ENCODE measurements around the gene GLUL. TPM values are rescaled to one million over a fixed set of nuclear protein-coding genes. Genes with fewer than 3 reads are reported as not detected.
"Not testable (repeated sequence)": the region's sequence is repeated elsewhere in the genome, so short reads cannot be mapped to it uniquely, and the experiment has no call there.

The GLUL gene
- total RNA-seq, 4 donors from 2014 or later: 379 to 565 (median 483) TPM

- DNase-seq: no peak
- no peaks in the 10 kb centered on the region for H3K9me3 ChIP-seq
- no peak overlapping the region for H3K4me3 ChIP-seq
- H3K27me3 ChIP-seq: no peaks in the 10 kb centered on the region
- no peak for TF ChIP-seq POLR2A (IDR thresholded peaks at IDR 0.05)
- TF ChIP-seq CTCF (IDR thresholded peaks at IDR 0.05): no peak
- H3K36me3 ChIP-seq: no peaks in the 10 kb centered on the region
- intact Hi-C loops (cut with DNase I; ENCODE audit: low total_unique reads): no loop called here
- H3K4me1 ChIP-seq: no peaks in the 10 kb centered on the region
- no peak overlapping the region for H3K27ac ChIP-seq
These were observed 7.1 kb downstream of the GLUL start for GRCh38 chr1:182384387-182384960.

DNA sequence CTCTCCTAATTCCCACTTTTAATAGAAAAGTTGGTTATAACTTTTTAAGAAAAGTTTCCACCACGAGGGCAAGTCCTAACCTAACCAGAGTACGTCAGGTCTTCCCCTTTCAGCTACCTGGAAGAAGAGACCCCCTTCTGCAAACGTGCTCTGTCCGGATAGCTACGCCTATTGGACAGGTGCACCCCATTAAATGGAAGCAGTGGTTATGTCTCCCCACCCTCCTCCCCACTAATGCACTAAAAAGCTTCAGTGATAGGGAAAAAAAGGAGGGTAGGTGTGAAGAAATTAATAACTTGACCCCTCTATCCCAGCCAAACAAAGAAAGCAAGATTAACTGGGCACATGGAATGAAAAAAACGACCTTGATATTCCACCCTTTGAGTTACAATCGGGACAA, 7.7 kb downstream of the GLUL start:
- H3K4me3 ChIP-seq: no peak overlapping the region

DNA sequence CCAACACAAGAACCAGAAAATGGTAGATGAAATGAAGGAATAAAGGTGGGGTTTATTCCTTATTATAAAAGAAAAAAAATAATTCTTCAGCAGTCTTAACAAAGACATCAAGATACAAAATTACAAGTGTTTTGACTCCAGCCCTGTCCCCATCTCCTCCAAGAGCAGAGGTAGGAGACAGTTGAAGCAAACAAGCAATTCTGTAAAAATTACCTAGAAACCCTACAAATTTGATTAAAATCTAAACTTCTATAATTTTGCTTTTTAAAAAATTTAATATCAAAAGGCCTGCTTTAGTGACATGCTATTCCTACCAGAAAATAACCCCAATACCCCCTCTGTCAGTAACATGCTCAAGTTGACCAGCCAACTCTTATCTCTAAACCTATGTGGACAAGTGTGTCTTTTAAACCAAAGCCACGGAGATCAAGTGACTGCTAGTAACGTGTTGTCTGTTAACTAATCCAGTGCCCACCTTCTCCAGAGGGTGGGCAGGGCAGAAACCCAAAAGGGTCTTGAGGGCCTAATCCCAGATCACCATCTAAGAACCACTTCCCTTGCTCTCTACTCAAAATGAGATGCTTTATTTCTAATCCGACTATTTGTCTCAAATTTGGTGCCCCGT, 8.4 kb downstream of the GLUL start:
- no peaks in the 10 kb centered on the region for H3K36me3 ChIP-seq
- no peaks in the 10 kb centered on the region for H3K4me1 ChIP-seq
- intact Hi-C loops (cut with DNase I; ENCODE audit: low total_unique reads): no loop called here

More for the DNA sequence above, 7.7 kb downstream of the GLUL start:
- no peaks in the 10 kb centered on the region for H3K9me3 ChIP-seq
- intact Hi-C loops (cut with DNase I; ENCODE audit: low total_unique reads): no loop called here
- no peaks in the 10 kb centered on the region for H3K27me3 ChIP-seq
- no peak overlapping the region for H3K27ac ChIP-seq
- no peaks in the 10 kb centered on the region for H3K36me3 ChIP-seq
- no peaks in the 10 kb centered on the region for H3K4me1 ChIP-seq
- DNase-seq: no peak
- no peak for TF ChIP-seq CTCF (IDR thresholded peaks at IDR 0.05)
- TF ChIP-seq POLR2A (IDR thresholded peaks at IDR 0.05): no peak

GRCh38 chr1:182381962-182382819, 9.4 kb downstream of the GLUL start:
- intact Hi-C loops (cut with DNase I; ENCODE audit: low total_unique reads): no loop called here
- TF ChIP-seq CTCF (IDR thresholded peaks at IDR 0.05) (no peak), POLR2A (IDR thresholded peaks at IDR 0.05) (no peak)
- DNase-seq: no peak
- no peaks in the 10 kb centered on the region for H3K27me3 ChIP-seq
- H3K27ac ChIP-seq: no peak overlapping the region
- no peaks in the 10 kb centered on the region for H3K4me1 ChIP-seq
- no peaks in the 10 kb centered on the region for H3K36me3 ChIP-seq
- no peaks in the 10 kb centered on the region for H3K9me3 ChIP-seq
- no peak overlapping the region for H3K4me3 ChIP-seq

More for the DNA sequence above, 8.4 kb downstream of the GLUL start:
- no peak for DNase-seq
- TF ChIP-seq POLR2A (IDR thresholded peaks at IDR 0.05) (no peak), CTCF (IDR thresholded peaks at IDR 0.05) (no peak)
- no peak overlapping the region for H3K27ac ChIP-seq
- H3K9me3 ChIP-seq: no peaks in the 10 kb centered on the region
- no peak overlapping the region for H3K4me3 ChIP-seq
- H3K27me3 ChIP-seq: no peaks in the 10 kb centered on the region

DNA sequence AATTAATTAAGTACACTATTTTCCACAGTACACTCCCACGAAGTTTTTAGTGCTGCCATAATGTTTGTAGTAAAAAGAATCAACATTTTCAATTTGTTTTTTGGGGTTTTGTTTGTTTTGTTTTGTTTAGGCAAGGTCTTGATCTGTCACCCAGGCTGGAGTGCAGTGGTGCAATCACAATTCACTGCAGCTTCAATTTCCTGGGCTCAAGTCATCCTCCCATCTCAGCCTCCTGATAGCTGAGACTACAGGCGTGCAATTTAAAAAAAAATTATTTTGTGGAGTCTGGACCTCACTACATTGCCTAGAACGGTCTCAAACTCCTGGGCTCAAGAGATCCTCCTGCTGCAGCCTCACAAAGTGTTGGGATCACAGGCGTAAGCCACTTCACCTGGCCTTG, 11.4 kb downstream of the GLUL start:
- no peaks in the 10 kb centered on the region for H3K27me3 ChIP-seq
- H3K4me1 ChIP-seq: no peaks in the 10 kb centered on the region
- no peak for TF ChIP-seq POLR2A (IDR thresholded peaks at IDR 0.05)
- TF ChIP-seq CTCF (IDR thresholded peaks at IDR 0.05): no peak
- no peak for DNase-seq
- H3K36me3 ChIP-seq: no peaks in the 10 kb centered on the region
- H3K9me3 ChIP-seq: no peaks in the 10 kb centered on the region
- no peak overlapping the region for H3K4me3 ChIP-seq
- intact Hi-C loops (cut with DNase I; ENCODE audit: low total_unique reads): no loop called here
- H3K27ac ChIP-seq: no peak overlapping the region

DNA sequence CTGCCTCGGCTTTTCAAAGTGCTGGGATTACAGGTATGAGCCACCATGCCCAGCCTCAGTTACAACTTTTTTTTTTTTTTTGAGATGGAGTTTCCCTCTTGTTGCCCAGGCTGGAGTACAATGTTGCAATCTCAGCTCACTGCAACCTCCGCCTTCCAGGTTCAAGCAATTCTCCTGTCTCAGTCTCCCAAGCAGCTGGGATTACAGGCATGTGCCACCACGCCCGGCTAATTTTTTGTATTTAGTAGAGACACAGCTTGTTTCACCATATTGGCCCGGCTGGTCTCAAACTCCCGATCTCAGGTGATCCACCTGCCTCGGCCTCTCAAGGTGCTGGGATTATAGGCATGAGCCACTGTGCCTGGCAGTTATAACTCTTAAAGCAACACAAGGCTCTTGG, 11.8 kb downstream of the GLUL start:
- H3K9me3 ChIP-seq; DNase-seq; H3K4me1 ChIP-seq; H3K4me3 ChIP-seq; intact Hi-C loops (cut with DNase I; ENCODE audit: low total_unique reads); H3K27ac ChIP-seq; H3K27me3 ChIP-seq; H3K36me3 ChIP-seq: not testable (repeated sequence)

All from uterus (tissue), 4 donors.